ENCODE results near the gene C20orf204. TPM values are rescaled to one million over a fixed set of nuclear protein-coding genes. Genes with fewer than 3 reads are reported as not detected.

The C20orf204 gene
- total RNA-seq, 2 experiments from 2014 or later = 6.1 to 6.4 TPM

DNA sequence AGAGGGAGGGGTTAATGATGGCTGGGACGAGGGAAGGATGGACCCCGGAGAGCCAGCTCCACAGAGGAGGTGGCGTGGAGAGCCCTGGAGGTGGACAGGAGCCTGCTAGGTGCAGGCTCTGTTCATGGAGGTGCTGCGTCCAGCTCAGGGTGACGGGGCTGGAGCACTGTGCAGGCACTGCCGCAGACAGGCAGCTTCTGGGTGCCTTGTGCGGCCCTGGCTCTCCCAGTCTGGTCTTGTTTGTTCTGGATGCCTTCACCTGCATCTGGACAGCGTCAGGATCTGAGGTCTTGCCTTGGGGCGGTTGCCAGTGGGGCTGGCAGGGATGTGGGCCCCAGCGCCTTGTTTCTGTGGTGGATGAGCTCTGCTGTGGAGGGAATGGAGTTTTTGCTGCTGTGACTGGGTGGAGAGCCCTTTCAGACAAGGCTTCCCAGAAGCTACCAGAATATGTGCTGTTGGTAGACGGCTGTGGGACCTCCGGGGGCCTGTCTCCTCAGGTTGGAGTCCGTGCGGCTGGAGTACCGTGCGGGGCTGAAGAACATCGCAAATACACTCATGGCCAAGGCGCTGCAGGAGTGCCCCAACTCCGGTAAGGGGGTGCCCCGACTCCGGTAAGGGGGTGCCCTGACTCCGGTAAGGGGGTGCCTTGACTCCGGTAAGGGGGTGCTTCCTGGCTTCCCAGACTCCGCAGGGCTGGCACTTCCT, 7.8 kb upstream of the C20orf204 start:
- H3K27ac Mint-ChIP-seq = no peak overlapping the region
- CTCF ChIA-PET = no interaction called here
- H3K4me1 ChIP-seq (ENCODE audit: insufficient read depth, low read length) = no peaks in the 10 kb centered on the region
- no peak for TF ChIP-seq CTCF (IDR thresholded peaks at IDR 0.05)
- POLR2A ChIA-PET = interaction anchor here (1.1 kb wide), 1 partner anchor 11 kb away, joined by 4 read pairs; no protein-coding TSS in a partner anchor
- H3K9me3 ChIP-seq (ENCODE audit: control insufficient read depth in 1 of 2, insufficient read depth in 1 of 2, low read length in 2 of 2) = no peaks in the 10 kb centered on the region
- H3K4me1 Mint-ChIP-seq (ENCODE audit: low read depth) = no peaks in the 10 kb centered on the region
- no peak overlapping the region for H3K4me3 Mint-ChIP-seq
- no peaks in the 10 kb centered on the region for H3K27me3 Mint-ChIP-seq
- intact Hi-C loops (cut with DNase I, micrococcal nuclease) = no loop called here
- no peaks in the 10 kb centered on the region for H3K27me3 ChIP-seq (ENCODE audit: control insufficient read depth in 1 of 2, insufficient read depth in 2 of 2, low read length in 2 of 2)
- ATAC-seq (ENCODE audit: poor library complexity) = no peak
- peaks cover 91% of the 10 kb centered on the region for H3K36me3 Mint-ChIP-seq (ENCODE audit: low read depth)
- no peak overlapping the region for H3K27ac ChIP-seq (ENCODE audit: low read depth in 1 of 2, low read length in 2 of 2)
- H3K36me3 ChIP-seq (ENCODE audit: insufficient read depth, low read length) = peaks cover 94% of the 10 kb centered on the region
- DNase-seq = no peak
- no peaks in the 10 kb centered on the region for H3K9me3 Mint-ChIP-seq
- H3K4me3 ChIP-seq (ENCODE audit: low read length) = no peak overlapping the region

DNA sequence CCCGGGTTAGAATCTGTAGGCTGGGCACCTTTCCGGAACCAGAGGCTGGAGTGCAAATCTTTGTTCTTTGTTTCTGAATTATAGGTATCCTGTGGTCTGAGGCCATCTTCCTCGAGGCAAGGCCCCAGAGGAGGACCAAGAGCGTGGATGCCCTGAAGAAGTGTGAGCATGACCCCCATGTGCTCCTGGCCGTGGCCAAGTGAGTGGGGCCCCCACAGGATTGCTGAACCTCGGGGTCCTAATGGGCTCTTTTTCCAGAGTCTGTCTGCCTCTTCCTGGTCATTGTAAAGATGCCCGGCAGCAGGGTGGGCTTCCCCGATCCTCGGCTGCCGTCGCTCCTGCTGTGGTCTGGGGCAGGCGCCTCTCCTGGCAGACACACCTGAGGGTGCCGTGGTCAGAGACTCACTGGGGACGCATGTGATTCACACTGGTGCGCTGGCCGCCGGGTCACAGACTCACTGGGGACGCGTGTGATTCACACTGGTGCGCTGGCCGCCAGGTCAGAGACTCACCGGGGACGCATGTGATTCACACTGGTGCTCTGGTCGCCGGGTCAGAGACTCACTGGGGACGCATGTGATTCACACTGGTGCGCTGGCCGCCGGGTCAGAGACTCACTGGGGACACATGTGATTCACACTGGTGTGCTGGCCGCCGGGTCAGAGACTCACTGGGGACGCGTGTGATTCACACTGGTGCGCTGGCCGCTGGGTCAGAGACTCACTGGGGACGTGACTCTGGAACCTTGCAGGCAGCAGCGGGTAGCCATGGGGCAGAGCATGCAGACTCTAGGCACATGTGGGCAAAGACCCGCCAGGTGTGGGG, 6.5 kb upstream of the C20orf204 start:
- ATAC-seq (ENCODE audit: poor library complexity) (no peak), DNase-seq (no peak)
- no peaks in the 10 kb centered on the region for H3K9me3 ChIP-seq (ENCODE audit: control insufficient read depth in 1 of 2, insufficient read depth in 1 of 2, low read length in 2 of 2)
- ChIA-PET CTCF (no interaction called here), POLR2A (no interaction called here)
- no peaks in the 10 kb centered on the region for H3K27me3 Mint-ChIP-seq
- H3K4me1 Mint-ChIP-seq (ENCODE audit: low read depth) = no peaks in the 10 kb centered on the region
- H3K4me3 Mint-ChIP-seq = no peak overlapping the region
- no peaks in the 10 kb centered on the region for H3K9me3 Mint-ChIP-seq
- no peak overlapping the region for H3K27ac Mint-ChIP-seq
- H3K4me1 ChIP-seq (ENCODE audit: insufficient read depth, low read length) = peaks cover 9% of the 10 kb centered on the region
- TF ChIP-seq CTCF (IDR thresholded peaks at IDR 0.05) = no peak
- peaks cover 88% of the 10 kb centered on the region for H3K36me3 ChIP-seq (ENCODE audit: insufficient read depth, low read length)
- intact Hi-C loops (cut with DNase I, micrococcal nuclease) = loop anchor here in 1 of 2 experiments (10.0 kb wide), 1 partner anchor 45 kb away; the partner anchor contains the start of gene PRPF6
- no peak overlapping the region for H3K27ac ChIP-seq (ENCODE audit: low read depth in 1 of 2, low read length in 2 of 2)
- H3K27me3 ChIP-seq (ENCODE audit: control insufficient read depth in 1 of 2, insufficient read depth in 2 of 2, low read length in 2 of 2) = no peaks in the 10 kb centered on the region
- H3K4me3 ChIP-seq (ENCODE audit: low read length) = no peak overlapping the region
- H3K36me3 Mint-ChIP-seq (ENCODE audit: low read depth) = peaks cover 88% of the 10 kb centered on the region

- no peak overlapping the region for H3K4me3 Mint-ChIP-seq
- intact Hi-C loops (cut with DNase I, micrococcal nuclease) = loop anchor here in 1 of 2 experiments (10.0 kb wide), 1 partner anchor 46 kb away; the partner anchor contains the start of gene PRPF6
- Histone ChIP-seq H3K27me3 (ENCODE audit: control insufficient read depth in 1 of 2, insufficient read depth in 2 of 2, low read length in 2 of 2) (no peaks in the 10 kb centered on the region), H3K36me3 (ENCODE audit: insufficient read depth, low read length) (peaks cover 77% of the 10 kb centered on the region), H3K4me3 (ENCODE audit: low read length) (no peak overlapping the region), H3K27ac (ENCODE audit: low read depth in 1 of 2, low read length in 2 of 2) (no peak overlapping the region), H3K4me1 (ENCODE audit: insufficient read depth, low read length) (peaks cover 20% of the 10 kb centered on the region), H3K9me3 (ENCODE audit: control insufficient read depth in 1 of 2, insufficient read depth in 1 of 2, low read length in 2 of 2) (no peaks in the 10 kb centered on the region)
- ChIA-PET POLR2A (no interaction called here), CTCF (no interaction called here)
- no peaks in the 10 kb centered on the region for H3K9me3 Mint-ChIP-seq
- no peaks in the 10 kb centered on the region for H3K27me3 Mint-ChIP-seq
- H3K27ac Mint-ChIP-seq = no peak overlapping the region
- no peak for TF ChIP-seq CTCF (IDR thresholded peaks at IDR 0.05)
- ATAC-seq (ENCODE audit: poor library complexity) (no peak), DNase-seq (no peak)
- H3K4me1 Mint-ChIP-seq (ENCODE audit: low read depth) = peaks cover 6% of the 10 kb centered on the region
- peaks cover 79% of the 10 kb centered on the region for H3K36me3 Mint-ChIP-seq (ENCODE audit: low read depth)
Measured at GRCh38 chr20:64030371-64031134, 5.4 kb upstream of the C20orf204 start.
